Prostate gland (tissue), 2 donors: Measurements from ENCODE around the gene MYEOV.

Experiments used
- CTCF ChIP-seq, 4 experiments: fragments of 200-600 bp in 2 of 4; fragments of 450-650 bp in 2 of 4; sonication (generic) in 2 of 4; IDR thresholded peaks; 1 replicate in 3 of 4; 2 replicates in 1 of 4; pipeline ENCODE4 v1.5.1; 2016 to 2019; ENCODE audit warnings: antibody characterized with exemption in 4 of 4, mild to moderate bottlenecking in 2 of 4, moderate library complexity in 2 of 4
- POLR2A ChIP-seq: fragments of 450-650 bp; IDR thresholded peaks from one replicate; pipeline ENCODE4 v1.6.1; 2016; ENCODE audit warnings: antibody characterized with exemption, mild to moderate bottlenecking
- POLR2AphosphoS5 ChIP-seq: sonication (generic); formaldehyde crosslinking; IDR thresholded peaks from one replicate; pipeline ENCODE4 v1.6.1; 2017; ENCODE audit warnings: antibody characterized with exemption

- TF ChIP-seq CTCF (IDR thresholded peaks at IDR 0.05) (no peak), POLR2A (no peak), POLR2AphosphoS5 (no peak)
Measured at GRCh38 chr11:69260622-69261021, 33.3 kb upstream of the MYEOV start.
